HG03575 (cell line): ENCODE data around the gene ABHD11.
"Not testable (repeated sequence)": the region's sequence is repeated elsewhere in the genome, so short reads cannot be mapped to it uniquely, and the experiment has no call there.

Experiments used
- ATAC-seq: cut with Tn5 transposase; IDR thresholded peaks from one replicate; pipeline ENCODE4 v1.9.1; 2021; ENCODE audit not compliant: unreplicated experiment, insufficient number of reproducible peaks, low FRiP score; ENCODE audit errors: extremely low read depth

ABHD11 gene

DNA sequence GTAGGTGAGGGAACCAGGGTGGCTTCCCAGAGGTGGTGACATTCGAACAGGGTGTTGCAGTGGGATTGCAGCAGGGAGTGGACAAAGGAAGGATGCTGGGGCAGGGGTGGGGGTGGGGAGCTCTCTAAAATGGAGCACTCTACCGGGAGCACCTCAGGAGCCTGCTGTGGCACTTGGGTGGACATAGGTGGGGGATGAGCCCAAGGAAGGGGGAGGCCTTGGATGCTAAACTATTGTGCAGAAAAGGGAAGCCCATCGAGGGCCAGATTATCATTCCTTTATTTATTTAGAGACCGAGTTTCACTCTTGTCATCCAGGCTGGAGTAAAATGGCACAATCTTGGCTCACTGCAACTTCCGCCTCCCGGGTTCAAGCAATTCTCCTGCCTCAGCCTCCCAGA is 15.8 kb downstream of the ABHD11 start:
- no peak for ATAC-seq

DNA sequence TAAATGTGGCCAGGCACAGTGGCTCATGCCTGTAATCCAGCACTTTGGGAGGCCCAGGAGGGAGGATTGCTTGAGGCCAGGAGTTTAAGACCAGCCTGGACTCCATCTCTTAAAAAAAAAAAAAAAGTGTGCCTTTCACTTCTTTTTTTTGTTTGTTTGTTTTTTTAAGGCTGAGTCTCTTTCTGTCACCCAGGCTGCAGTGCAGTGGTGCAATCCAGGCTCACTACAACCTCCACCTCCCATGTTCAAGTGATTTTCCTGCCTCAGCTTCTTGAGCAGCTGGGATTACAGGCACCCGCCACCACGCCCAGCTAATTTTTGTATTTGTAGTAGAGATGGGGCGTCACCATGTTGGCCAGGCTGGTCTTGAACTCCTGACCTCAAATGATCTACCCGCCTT is 16.4 kb downstream of the ABHD11 start:
- ATAC-seq: not testable (repeated sequence)

DNA sequence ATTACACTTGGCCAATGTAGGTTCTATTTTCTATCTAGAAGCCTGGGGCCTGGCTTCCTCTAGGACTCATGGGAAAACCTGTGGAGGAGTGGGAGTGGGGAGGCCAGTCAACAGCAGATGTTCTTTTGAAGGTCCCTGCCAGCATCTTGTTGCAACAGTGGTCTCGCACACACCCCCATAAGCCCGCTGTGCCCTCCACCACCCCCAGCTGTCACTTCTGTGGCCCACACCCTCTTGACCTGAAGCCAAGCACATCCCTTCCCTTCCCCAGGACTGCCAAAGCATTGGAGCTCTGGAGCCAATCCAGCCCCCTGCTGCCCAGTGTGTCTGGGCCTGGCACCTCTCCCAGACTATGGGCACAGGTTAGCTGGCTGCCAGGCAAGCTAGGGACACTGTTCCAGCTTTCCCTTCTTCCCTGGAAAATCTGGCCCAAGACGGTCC is 17.2 kb downstream of the ABHD11 start:
- ATAC-seq: no peak

DNA sequence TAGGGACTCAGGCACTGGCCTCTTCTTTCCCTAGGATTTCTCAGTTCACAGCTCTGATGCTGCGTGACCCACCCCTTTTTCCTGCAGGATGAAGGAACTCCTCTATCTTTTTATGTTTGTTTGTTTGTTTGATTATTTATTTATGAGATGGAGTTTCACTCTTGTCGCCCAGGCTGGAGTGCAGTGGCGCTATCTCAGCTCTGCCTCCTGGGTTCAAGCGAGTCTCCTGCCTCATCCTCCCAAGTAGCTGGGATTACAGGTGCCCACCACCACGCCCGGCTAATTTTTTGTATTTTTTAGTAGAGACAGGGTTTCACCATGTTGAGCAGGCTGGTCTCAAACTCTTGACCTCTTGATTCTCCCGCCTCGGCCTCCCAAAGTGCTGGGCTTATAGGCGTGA is 18.2 kb downstream of the ABHD11 start:
- ATAC-seq: not testable (repeated sequence)

DNA sequence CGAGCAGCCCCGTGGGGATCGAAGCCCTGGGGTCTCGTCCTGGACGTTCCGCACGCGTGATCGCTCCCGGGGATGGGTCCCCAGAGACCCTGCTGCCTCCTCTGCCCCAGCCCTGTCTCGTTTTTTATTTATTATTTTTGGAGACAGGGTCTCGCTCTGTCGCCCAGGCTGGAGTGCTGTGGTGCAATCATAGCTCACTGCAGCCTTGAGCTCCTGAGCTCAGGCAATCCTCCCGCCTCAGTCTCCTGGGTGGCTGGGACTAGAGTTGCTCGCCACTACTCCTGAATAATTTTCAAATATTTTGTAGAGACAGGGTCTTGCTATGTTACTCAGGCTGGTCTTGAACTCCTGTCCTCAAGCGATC is 18.8 kb downstream of the ABHD11 start:
- no peak for ATAC-seq

DNA sequence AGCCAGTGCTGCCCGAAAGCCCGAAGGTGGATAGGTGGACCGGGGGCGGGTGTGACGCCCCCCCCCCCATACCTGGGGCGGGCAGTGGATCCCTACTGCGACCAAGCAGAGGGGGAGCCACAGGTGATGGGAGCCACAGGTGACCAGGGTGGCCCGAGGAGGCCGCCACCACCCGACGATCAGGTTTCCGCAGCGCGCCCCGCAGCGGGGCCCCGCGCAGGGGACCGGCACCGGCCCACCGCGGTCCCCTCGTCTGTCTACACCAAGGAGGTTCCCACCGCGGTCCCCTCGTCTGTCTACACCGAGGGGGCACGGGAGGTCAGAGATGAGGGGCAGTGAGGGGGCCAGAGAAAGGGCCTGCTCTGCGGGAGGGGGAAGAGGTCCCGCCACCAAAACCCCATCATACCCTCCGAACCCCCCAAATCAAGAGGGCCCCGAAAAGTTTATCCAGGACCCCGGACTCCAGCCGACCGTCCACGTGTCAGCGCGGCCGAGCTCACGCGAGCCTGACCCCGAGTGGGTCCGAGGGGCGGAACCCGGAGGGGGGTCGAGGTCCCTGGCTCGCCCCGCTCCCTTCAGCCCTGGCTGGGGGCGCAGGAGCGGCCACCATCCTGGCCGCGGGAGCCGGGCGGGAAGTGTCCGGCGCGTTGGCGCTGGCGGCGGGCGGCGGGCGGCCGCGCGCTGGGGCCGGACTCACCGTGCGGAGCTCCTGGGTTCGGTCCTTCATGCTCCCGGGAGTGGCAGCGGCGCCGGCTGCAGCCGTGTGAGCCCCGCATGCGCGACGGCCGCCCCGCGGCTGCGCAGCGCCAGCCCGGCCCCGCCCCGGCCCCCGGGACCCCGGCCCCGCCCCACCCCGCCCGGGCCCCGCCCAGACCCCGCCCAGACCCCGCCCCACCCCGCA is 19.4 kb downstream of the ABHD11 start, which contains the start of gene STX1A:
Gene STX1A (minus strand): TSS at position 765 of the 901 bp plus-strand sequence. CDS start 38 bp downstream, at position 727.
- no peak for ATAC-seq

DNA sequence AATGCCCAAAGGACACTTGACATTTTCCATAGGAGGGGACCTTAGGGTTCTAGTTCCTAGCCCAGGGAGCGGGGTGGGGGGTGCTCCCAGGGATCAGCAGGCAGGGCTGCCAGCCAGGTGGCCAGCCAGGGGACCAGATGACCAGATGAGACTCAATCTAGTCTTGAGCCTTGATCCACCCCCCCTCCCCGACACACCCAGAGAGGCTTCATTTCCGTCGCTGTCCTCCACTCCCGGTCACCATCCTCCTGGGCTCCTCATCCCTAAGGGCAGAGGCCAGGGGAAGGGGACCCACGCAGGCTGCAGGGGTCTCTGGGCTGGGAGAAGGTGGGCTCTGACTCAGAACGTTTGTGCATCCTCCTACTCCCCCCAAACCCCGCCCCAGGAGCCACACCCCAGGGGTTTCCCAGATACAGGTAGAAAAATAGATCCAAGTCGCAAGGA is 20.1 kb downstream of the ABHD11 start:
- no peak for ATAC-seq

DNA sequence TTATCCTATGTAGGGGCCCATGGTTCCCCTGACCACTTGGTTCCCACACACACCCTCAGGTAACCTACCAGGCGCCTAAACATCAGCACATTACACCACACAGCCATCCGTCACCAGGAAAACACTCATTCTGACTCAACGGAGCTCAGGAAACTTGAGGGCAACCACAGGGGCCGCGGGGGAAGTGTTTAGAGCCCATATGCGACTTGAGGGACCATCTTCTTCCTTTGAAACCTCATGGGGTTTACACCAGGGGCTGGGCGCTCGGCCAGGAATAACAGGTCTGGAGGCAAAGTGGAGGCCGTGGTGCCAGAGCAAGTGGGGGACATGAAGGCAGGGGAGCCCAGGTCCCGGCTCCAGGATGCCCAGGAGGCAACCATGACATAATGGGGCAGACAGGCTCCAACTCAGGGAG is 20.6 kb downstream of the ABHD11 start:
- ATAC-seq: no peak

DNA sequence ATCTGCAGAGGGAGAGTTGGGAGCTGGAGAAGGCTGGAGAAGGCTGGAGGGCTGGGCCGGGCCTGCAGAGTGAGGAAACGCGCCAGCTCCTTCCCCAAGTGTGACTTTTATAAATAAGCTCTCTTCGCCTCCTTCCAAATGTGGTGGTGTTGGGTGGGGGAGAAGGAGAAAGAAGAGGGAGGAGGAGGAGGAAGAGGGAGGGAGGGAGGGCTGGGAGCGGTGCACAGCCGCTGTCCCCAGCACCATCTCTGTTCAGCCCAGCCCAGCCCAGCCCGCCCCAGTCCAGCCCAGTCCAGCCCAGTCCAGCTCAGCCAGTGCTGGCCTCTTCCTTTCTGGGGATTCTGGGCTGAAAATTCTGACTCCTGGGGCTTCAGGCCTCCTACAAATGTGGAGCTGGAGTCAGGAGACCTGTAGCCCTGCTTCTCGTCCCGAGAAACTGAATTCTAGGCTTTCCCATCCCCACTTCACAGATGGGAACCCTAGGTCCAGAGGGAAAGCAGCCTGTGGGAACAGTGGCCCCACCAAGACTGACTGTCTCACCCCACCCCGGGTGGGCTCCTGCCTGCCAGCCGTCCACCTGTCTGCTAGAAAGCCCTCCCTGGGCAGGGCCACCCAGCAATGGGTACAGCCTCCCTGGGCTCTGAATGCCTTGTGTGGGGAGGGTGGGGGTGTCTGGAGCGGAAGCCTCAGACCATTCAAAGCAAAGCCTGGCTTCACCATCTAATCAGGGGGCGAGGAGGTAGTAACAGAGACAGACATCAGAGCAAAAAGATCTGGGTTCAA is 21.4 kb downstream of the ABHD11 start:
- no peak for ATAC-seq

DNA sequence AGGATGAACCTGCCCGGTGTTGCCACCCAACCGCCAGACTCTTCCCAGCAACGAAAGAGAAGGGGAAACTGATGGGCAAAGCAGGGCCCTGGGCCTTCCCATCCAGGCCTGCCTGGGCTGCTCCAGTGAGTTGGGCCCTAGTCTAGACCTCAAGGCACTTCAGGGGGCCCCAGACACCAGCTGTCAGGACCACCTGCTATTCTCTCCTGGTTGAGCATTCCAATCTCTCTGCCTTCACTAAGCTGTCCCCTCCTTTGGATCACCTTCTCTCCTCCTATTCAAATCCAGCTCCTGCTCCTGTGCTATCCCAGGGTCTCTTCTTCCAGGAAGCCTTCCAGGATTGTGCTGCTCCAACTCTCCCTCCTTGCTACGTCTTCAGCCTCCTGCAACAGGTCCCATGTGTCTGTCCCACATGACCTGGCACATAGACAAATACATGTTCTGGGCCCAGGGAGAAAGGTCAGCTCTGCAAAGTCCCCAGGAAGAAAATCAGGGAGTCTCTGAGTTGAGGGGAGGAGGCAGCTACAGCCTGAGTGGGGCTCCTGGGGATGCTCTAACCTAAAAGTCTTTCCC is 22.2 kb downstream of the ABHD11 start:
- no peak for ATAC-seq

DNA sequence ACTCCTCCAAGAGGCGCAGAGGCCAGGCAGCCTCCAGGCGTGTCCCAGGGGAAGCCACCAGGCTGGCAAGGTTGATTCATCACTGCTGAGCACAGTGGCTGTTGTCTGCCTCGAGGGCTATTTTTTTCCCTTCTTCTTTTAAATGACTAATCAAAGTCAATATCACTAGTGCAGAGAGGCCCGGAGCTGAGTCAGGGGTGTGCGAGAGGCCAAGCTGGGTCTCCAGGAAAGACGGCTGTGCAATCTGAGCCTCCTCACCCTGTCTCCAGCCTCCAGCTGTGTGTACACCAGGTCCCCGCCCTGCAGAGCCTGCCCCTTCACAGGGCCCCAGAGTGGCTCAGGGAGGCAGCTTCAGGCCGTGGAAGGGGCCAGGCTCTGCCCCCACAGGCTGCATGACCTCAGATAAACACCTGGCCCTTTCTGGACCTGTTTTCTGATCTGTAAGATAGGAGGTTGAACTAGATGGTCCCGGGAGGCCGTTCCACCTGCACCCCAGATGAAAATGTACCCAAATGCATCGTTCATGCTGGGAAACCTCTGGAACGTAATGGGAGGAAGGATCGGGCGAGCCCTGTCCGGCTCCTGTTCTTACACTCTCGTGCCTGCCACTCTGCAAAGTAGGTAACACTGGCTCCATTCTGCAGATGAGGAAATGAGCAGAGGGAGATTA is 22.8 kb downstream of the ABHD11 start:
- no peak for ATAC-seq

DNA sequence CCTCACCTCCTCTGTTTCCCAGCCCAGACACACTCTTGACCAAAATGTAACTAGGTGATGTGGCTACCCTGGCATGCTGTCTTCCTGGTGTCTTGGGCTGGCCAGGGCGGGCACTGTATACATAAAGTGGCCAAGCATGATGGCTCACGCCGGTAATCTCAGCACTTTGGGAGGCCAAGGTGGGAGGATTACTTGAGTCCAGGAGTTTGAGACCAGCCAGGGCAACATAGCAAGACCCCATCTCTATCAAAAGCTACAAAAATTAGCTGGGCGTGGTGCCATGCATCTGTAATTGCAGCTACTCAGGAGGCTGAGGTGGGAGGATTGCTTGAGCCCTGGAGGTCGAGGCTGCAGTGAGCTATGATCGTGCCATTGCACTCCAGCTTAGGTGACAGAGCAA is 25.3 kb downstream of the ABHD11 start:
- not testable (repeated sequence) for ATAC-seq

DNA sequence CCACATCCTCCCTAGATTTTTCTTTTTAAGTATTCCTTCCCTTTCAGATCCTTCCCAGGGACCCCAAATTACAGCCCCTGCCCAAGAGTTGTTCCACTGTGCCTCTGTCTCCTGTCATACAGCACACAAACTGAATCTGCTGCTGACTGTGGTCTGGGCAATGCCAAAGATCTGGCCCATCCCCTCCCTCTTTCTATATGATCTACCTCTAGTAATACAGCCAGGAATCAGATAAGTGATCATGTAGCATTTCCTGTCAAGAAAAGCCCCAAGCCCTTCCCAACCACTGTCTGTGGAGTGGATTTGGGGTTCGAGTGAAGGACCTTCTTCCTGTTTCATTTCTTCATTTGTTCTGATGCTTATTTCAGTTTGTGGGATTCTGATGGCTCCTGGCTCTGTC is 25.8 kb downstream of the ABHD11 start:
- ATAC-seq: no peak

DNA sequence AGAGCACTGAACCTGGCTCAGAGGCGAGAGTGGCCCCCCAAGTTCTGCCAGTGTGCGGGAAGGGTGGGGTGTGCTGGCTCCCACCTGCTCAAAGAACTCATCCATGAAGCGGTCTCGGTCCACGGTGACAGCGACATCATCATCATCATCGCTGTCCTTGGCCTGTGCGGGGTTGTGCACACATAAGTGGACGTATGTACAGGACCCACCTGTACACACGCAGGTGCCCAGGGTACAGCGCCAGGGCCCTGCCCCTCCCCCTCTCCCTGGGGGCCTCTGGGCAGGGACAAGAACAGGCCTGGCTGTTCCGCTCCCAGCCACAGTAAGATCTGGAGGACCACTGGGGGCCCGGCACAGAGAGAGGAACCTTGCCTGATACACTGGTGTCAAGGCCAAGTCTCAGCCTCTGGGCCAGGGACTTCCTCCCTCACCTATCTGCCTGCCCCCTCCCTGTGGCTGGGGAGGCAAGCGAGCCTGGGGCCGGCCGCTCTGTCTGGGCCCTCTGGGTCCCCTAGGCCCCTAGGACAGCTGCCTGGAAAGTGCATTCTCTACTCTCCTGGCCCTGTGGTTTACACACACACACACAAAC is 29.5 kb downstream of the ABHD11 start:
- no peak for ATAC-seq

DNA sequence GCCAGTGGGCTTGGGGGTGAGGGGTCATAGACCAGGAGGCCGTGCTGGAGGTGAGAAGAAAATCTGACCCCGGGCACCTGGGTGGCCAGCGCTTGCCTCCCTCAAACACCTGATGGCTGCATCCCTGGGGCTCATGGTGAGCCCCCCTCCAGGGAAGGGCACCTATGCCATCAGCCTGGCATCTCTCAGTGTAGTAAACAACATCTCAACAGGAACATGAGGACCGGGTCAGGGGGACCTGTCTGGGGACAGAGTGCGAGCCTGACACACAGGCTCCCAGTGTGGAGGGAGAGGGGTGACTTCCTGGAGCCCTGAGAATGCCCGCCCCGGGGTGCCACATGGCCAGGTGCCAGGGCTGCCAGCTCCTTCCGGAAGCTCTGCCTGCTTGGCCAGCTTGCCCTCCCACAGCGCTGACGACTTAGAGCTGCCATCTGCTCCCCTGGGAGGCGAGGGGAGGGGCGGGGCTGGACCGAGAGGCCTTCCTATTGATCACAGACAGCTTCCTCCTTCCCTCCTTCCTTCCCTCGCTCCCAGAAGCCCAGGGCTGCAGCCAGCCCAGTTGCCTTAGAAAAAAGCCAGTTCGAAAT is 31.5 kb downstream of the ABHD11 start:
- no peak for ATAC-seq

DNA sequence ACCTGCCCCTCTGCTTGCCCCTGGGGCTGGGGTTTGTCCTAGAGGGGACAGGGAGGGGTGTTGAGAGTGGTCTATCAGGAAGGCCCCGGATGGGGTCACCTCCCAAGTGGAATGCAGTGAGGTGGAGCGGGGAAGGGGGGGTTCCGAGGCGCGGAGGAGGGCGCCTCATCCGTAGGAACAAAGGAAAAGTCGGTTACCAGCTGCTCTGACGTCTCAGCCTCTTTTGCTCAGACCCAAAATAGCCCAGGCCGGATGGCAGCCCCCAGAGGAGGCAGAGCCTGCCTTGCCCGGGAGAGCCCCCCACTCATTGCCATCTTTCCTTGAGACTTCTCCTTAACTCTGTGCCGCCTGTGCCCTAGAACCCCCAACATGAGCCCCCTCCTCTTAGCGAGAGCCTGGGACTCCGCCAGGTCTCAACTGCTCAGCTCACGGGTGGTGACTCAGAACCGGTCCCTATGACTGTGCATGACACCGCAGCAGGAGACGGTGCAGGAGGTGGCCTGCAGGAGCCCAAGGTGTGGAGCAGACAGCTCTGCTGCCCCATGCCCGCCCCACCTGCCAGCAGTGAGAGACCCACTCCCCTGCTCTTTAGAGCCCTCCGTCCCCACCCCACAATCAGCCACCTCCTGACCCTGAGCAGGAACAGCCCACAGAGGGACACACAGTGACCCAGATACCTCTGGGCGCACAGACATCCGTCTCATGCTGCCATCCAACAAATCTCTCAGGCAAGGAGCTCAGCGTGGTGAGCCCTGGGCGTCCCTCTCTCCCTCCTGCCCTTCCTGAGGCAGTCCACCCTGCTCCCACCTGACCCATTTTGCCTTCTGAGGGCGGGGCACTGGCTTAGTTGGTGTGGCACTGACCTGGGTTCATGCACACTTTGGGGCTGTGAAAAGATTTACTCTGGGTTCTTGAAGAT is 32.2 kb downstream of the ABHD11 start:
- no peak for ATAC-seq

DNA sequence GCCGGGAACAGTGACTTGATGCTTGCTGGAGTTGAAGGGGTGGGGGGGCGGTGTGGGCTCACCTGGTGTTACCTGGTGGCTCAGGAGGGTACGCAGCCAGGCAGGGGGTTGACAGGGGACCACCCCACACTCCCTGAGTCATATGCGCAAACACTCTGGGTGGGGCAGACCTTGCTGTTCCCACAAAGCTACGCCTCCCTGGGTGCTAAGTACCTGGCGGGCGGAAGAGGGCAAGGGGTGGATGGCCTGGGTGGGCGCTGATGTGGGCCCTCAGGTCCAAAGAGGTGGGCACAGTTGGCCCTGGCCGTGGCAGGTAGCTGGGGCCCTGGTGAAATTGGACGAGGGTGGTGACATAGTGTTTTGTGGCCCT is 33.1 kb downstream of the ABHD11 start:
- no peak for ATAC-seq
